ENCODE measurements around the gene NFILZ. TPM values are rescaled to one million over a fixed set of nuclear protein-coding genes. Genes with fewer than 3 reads are reported as not detected.

NFILZ gene
- total RNA-seq, 1 donor from 2014 or later = not detected

DNA sequence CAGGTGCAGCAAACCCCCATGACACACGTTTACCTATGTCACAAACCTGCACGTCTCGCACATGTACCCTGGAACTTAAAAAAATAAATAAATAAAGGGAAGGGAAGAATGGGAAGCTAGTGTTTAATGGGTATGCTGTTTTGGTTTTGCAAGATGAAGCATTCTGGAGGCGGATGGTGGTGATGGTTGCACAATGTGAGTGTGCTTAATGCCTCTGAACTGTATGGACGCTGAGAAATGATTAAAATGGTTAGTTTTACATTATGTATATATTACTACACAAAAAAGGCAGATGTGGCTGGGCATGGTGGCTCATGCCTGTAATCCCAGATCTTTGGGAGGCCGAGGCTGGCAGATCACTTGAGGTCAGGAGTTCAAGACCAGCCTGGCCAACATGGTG is 17.8 kb downstream of the NFILZ start:
- Mint-ChIP-seq H3K36me3 (no peaks in the 10 kb centered on the region), H3K27me3 (peaks cover 8% of the 10 kb centered on the region), H3K9me3 (no peaks in the 10 kb centered on the region), H3K27ac (no peak overlapping the region), H3K4me3 (no peak overlapping the region), H3K4me1 (ENCODE audit: unreplicated experiment) (no peaks in the 10 kb centered on the region)
- no peak for DNase-seq (ENCODE audit: extremely low spot score, unreplicated experiment)
- TF ChIP-seq, protein P1, sequence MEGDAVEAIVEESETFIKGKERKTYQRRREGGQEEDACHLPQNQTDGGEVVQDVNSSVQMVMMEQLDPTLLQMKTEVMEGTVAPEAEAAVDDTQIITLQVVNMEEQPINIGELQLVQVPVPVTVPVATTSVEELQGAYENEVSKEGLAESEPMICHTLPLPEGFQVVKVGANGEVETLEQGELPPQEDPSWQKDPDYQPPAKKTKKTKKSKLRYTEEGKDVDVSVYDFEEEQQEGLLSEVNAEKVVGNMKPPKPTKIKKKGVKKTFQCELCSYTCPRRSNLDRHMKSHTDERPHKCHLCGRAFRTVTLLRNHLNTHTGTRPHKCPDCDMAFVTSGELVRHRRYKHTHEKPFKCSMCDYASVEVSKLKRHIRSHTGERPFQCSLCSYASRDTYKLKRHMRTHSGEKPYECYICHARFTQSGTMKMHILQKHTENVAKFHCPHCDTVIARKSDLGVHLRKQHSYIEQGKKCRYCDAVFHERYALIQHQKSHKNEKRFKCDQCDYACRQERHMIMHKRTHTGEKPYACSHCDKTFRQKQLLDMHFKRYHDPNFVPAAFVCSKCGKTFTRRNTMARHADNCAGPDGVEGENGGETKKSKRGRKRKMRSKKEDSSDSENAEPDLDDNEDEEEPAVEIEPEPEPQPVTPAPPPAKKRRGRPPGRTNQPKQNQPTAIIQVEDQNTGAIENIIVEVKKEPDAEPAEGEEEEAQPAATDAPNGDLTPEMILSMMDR (conservative IDR thresholded peaks at IDR 0.05) = no peak

DNA sequence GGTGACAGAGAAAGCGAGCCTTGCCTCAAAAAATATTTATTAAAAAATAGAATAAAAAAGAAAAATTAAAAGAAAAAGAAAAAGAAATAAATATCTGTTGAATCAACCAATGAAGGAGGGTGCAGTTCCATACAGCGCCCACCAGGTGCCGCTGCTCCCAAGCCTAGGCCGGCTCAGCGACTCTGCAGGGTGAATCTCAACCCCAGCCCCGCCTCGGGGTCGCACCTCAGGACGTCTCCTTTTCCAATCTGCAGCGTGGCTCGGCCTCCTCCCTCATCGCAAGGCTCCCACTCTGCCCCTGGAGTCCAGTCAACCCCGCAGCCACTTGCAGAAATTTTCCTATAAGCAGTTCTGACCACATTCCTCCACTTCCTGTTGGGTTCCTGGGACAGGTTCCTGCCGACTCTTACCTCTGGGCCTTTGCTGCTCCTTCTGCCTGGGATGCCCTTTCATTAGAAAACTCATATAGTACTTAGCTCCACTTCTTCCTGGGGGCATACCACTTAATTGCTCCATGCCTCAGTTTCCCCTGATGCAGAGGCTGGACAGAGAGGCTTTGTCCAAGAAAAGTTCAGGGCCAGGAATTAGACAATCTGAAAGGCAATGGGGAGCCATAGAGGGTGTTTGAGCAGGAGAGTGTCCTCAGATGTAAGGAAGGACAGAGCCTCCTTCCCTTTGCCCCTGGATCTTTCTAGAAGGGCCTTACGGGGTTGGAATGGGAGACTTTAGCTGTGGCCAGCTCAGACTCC is 24.3 kb downstream of the NFILZ start:
- H3K27ac Mint-ChIP-seq = no peak overlapping the region
- peak; percentile 81 for DNase-seq (ENCODE audit: extremely low spot score, unreplicated experiment)
- no peaks in the 10 kb centered on the region for H3K36me3 Mint-ChIP-seq
- H3K27me3 Mint-ChIP-seq = peaks cover 24% of the 10 kb centered on the region
- TF ChIP-seq, protein P1 (conservative IDR thresholded peaks at IDR 0.05) = peak; percentile 99
- H3K4me3 Mint-ChIP-seq = peak overlapping the region; percentile 78
- H3K4me1 Mint-ChIP-seq (ENCODE audit: unreplicated experiment) = no peaks in the 10 kb centered on the region
- no peaks in the 10 kb centered on the region for H3K9me3 Mint-ChIP-seq

DNA sequence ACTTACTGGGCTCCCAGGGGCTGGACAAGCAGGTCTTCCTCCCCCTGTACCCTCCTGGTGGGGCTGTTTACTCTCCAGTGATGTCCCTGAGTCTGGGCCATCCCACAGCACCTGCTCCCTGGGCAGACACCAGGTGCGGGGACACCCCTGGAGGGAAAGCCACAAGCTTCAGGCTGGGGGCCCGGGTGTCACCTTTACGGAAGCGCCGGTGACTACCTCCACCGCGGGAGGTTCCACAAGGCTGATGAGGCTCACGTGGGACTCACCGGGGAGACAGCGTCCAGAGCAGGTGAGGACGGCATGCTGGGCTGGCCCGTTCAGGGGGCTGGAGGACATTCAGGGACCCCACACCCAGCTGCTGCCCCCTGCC is 24.9 kb downstream of the NFILZ start:
- no peaks in the 10 kb centered on the region for H3K9me3 Mint-ChIP-seq
- H3K27me3 Mint-ChIP-seq = peaks cover 24% of the 10 kb centered on the region
- no peak overlapping the region for H3K27ac Mint-ChIP-seq
- H3K4me3 Mint-ChIP-seq = no peak overlapping the region
- no peaks in the 10 kb centered on the region for H3K4me1 Mint-ChIP-seq (ENCODE audit: unreplicated experiment)
- no peaks in the 10 kb centered on the region for H3K36me3 Mint-ChIP-seq
- no peak for DNase-seq (ENCODE audit: extremely low spot score, unreplicated experiment)
- TF ChIP-seq, protein P1 (conservative IDR thresholded peaks at IDR 0.05) = no peak

DNA sequence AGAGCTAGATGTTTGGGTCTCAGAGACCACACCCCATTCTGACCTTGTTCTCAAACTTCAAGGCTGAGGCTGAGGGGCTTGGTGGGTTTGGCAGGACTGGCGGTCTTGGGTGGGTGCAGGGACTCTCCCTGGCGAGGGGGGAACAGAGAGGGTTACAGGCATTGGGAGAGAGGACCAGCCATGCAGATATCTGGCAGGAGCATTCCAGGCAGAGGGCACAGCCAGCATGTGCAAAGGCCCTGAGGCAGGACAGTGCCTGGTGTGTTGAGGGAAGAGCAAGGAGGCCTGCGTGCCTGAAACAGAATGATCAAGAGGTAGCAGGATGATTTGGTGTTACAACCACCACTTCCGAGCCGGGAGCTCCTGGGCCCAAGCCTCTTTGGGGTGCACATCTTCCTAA is 27.4 kb downstream of the NFILZ start:
- Mint-ChIP-seq H3K4me1 (ENCODE audit: unreplicated experiment) (no peaks in the 10 kb centered on the region), H3K4me3 (no peak overlapping the region), H3K9me3 (no peaks in the 10 kb centered on the region), H3K36me3 (no peaks in the 10 kb centered on the region), H3K27ac (no peak overlapping the region), H3K27me3 (peaks cover 26% of the 10 kb centered on the region)
- TF ChIP-seq, protein P1 (conservative IDR thresholded peaks at IDR 0.05) = no peak
- no peak for DNase-seq (ENCODE audit: extremely low spot score, unreplicated experiment)

DNA sequence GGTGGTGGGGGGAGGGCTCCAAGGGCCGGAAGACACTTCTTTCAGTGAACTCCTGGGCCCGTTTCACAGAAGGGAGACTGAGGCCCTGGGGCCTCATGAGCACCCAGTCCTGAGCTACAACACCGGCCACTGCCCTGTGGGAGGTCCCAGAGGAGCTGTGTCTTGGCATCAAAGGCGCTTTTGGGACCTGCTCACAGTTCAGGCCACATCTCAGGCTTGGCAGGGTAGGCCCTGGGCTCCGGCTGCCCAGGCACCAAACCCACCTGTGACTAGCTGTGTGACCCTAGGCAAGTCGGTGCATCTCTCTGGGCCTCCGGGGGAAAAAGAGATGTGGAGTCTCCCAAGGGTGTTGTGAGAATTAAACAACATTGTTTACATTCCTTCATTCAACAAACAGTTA is 29.5 kb downstream of the NFILZ start:
- H3K4me1 Mint-ChIP-seq (ENCODE audit: unreplicated experiment) = no peaks in the 10 kb centered on the region
- peaks cover 26% of the 10 kb centered on the region for H3K27me3 Mint-ChIP-seq
- H3K27ac Mint-ChIP-seq = no peak overlapping the region
- TF ChIP-seq, protein P1 (conservative IDR thresholded peaks at IDR 0.05) = no peak
- no peaks in the 10 kb centered on the region for H3K36me3 Mint-ChIP-seq
- H3K4me3 Mint-ChIP-seq = no peak overlapping the region
- DNase-seq (ENCODE audit: extremely low spot score, unreplicated experiment) = no peak
- no peaks in the 10 kb centered on the region for H3K9me3 Mint-ChIP-seq
